Large intestine (tissue), 3 donors: Measurements from ENCODE around the gene MRAP. TPM values are rescaled to one million over a fixed set of nuclear protein-coding genes. Genes with fewer than 3 reads are reported as not detected.
"Not testable (repeated sequence)": the region's sequence is repeated elsewhere in the genome, so short reads cannot be mapped to it uniquely, and the experiment has no call there.

Experiments
- DNase-seq, 2 donors: peaks; one replicate each; pipeline versions ENCODE4 v3.0.0 to v3.0.0-alpha.2; 2013
- H3K27ac ChIP-seq: one replicate; pipeline ENCODE4 v1.5.1; 2013; ENCODE audit warnings: low read length
- H3K27me3 ChIP-seq: 2 replicates; pipeline ENCODE4 v1.6.1; 2013; ENCODE audit warnings: low read length; ENCODE audit not compliant: control insufficient read depth, insufficient read depth
- H3K36me3 ChIP-seq: 2 replicates; pipeline ENCODE4 v1.6.1; 2013; ENCODE audit warnings: low read length; ENCODE audit not compliant: control insufficient read depth, insufficient read depth
- H3K4me1 ChIP-seq: one replicate; pipeline ENCODE4 v1.6.1; 2013; ENCODE audit warnings: low read length; ENCODE audit not compliant: control insufficient read depth, insufficient read depth
- H3K4me3 ChIP-seq: one replicate; pipeline ENCODE4 v1.5.1; 2013; ENCODE audit warnings: low read length
- H3K9me3 ChIP-seq: one replicate; pipeline ENCODE4 v1.6.1; 2013; ENCODE audit warnings: mild to moderate bottlenecking, low read depth, low read length, moderate library complexity; ENCODE audit not compliant: control insufficient read depth
- WGBS: methylation state at CpG from one replicate; pipeline ENCODE4 v1.1.5; 2013; ENCODE audit warnings: low lambda C conversion rate; ENCODE audit not compliant: insufficient coverage; 5-methylcytosine and 5-hydroxymethylcytosine counted together
- polyA plus RNA-seq: library from polyadenylated mRNA; unstranded; fragments of 120-200 nt; gene quantifications from one replicate; pipeline ENCODE4 v1.2.1, GENCODE V29; 2013

MRAP gene
- polyA plus RNA-seq, 1 donor: 0.72 TPM

DNA sequence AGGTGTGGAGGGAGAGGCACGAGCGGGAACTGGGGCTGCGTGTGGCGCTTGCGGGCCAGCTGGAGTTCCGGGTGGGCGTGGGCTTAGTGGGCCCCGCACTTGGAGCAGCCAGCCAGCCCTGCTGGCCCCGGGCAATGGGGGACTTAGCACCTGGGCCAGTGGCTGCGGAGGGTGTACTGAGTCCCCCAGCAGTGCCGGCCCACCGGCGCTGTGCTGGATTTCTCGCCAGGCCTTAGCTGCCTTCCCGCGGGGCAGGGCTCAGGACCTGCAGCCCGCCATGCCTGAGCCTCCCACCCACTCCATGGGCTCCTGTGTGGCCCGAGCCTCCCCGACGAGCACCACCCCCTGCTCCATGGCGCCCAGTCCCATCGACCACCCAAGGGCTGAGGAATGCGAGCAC, 33.3 kb upstream of the MRAP start:
- H3K27ac ChIP-seq, H3K4me3 ChIP-seq, DNase-seq, H3K9me3 ChIP-seq, H3K4me1 ChIP-seq, H3K27me3 ChIP-seq: not testable (repeated sequence)
- peaks cover 23% of the 10 kb centered on the region for H3K36me3 ChIP-seq
- WGBS: no CpG with 5 or more reads among the region's 23 CpGs

- Histone ChIP-seq H3K4me1 (no peaks in the 10 kb centered on the region), H3K27ac (no peak overlapping the region), H3K27me3 (no peaks in the 10 kb centered on the region), H3K36me3 (peaks cover 25% of the 10 kb centered on the region), H3K4me3 (no peak overlapping the region), H3K9me3 (no peaks in the 10 kb centered on the region)
- DNase-seq: no peak
- 70% methylated on average over 2 of the region's 4 CpGs for WGBS
Observed at GRCh38 chr21:32270748-32271147, 27.9 kb upstream of the MRAP start.

GRCh38 chr21:32276671-32277070, 22.0 kb upstream of the MRAP start:
- Histone ChIP-seq H3K27ac (no peak overlapping the region), H3K9me3 (no peaks in the 10 kb centered on the region), H3K4me3 (no peak overlapping the region), H3K27me3 (no peaks in the 10 kb centered on the region), H3K36me3 (peaks cover 3% of the 10 kb centered on the region), H3K4me1 (peaks cover 10% of the 10 kb centered on the region)
- WGBS: 100% methylated on average over 1 of the region's 4 CpGs
- no peak for DNase-seq

- H3K4me1 ChIP-seq: peaks cover 10% of the 10 kb centered on the region
- DNase-seq: no peak
- H3K27me3 ChIP-seq: no peaks in the 10 kb centered on the region
- no peaks in the 10 kb centered on the region for H3K9me3 ChIP-seq
- peak overlapping the region; percentile 82 for H3K4me3 ChIP-seq
- H3K27ac ChIP-seq: no peak overlapping the region
- H3K36me3 ChIP-seq: no peaks in the 10 kb centered on the region
- WGBS: 17% methylated on average over 1 of the region's 9 CpGs
Observed at GRCh38 chr21:32278103-32278502, 20.6 kb upstream of the MRAP start.

- H3K4me1 ChIP-seq: peaks cover 10% of the 10 kb centered on the region
- peak; percentile 96 to 97 for DNase-seq
- WGBS: no CpG with 5 or more reads among the region's 69 CpGs
- peak within 1 kb of the TSS; percentile 43 for H3K27ac ChIP-seq
- H3K36me3 ChIP-seq: no peaks in the 10 kb centered on the region
- peak within 1 kb of the TSS; percentile 82 for H3K4me3 ChIP-seq
- no peaks in the 10 kb centered on the region for H3K9me3 ChIP-seq
- no peaks in the 10 kb centered on the region for H3K27me3 ChIP-seq
Observed at GRCh38 chr21:32278518-32279376, 19.9 kb upstream of the MRAP start, which contains the start of gene MIS18A. Gene MIS18A, minus strand, starts transcription at chr21:32279049. Its CDS starts 35 bp downstream, at chr21:32279014.

- no peaks in the 10 kb centered on the region for H3K9me3 ChIP-seq
- no peaks in the 10 kb centered on the region for H3K36me3 ChIP-seq
- peaks cover 10% of the 10 kb centered on the region for H3K4me1 ChIP-seq
- no peak for DNase-seq
- no peaks in the 10 kb centered on the region for H3K27me3 ChIP-seq
- H3K27ac ChIP-seq: peak overlapping the region; percentile 20
- peak overlapping the region; percentile 82 for H3K4me3 ChIP-seq
- no CpG with 5 or more reads among the region's 10 CpGs for WGBS
Observed at GRCh38 chr21:32279377-32279680, 19.3 kb upstream of the MRAP start.

GRCh38 chr21:32281531-32281930, 17.1 kb upstream of the MRAP start:
- no peak overlapping the region for H3K4me3 ChIP-seq
- no CpG with 5 or more reads among the region's 7 CpGs for WGBS
- DNase-seq: no peak
- H3K36me3 ChIP-seq: no peaks in the 10 kb centered on the region
- H3K27me3 ChIP-seq: no peaks in the 10 kb centered on the region
- H3K27ac ChIP-seq: no peak overlapping the region
- H3K4me1 ChIP-seq: peaks cover 10% of the 10 kb centered on the region
- no peaks in the 10 kb centered on the region for H3K9me3 ChIP-seq

GRCh38 chr21:32282992-32283391, 15.7 kb upstream of the MRAP start:
- H3K9me3 ChIP-seq: no peaks in the 10 kb centered on the region
- H3K4me3 ChIP-seq: no peak overlapping the region
- no peaks in the 10 kb centered on the region for H3K27me3 ChIP-seq
- no peak overlapping the region for H3K27ac ChIP-seq
- no peaks in the 10 kb centered on the region for H3K36me3 ChIP-seq
- WGBS: 89% methylated on average over 1 of the region's 6 CpGs
- DNase-seq: no peak
- H3K4me1 ChIP-seq: peaks cover 10% of the 10 kb centered on the region

GRCh38 chr21:32285476-32285875, 13.2 kb upstream of the MRAP start:
- Histone ChIP-seq H3K4me3 (no peak overlapping the region), H3K36me3 (no peaks in the 10 kb centered on the region), H3K4me1 (no peaks in the 10 kb centered on the region), H3K27ac (no peak overlapping the region), H3K9me3 (no peaks in the 10 kb centered on the region), H3K27me3 (no peaks in the 10 kb centered on the region)
- WGBS: 100% methylated on average over 1 of the region's 4 CpGs
- no peak for DNase-seq

DNA sequence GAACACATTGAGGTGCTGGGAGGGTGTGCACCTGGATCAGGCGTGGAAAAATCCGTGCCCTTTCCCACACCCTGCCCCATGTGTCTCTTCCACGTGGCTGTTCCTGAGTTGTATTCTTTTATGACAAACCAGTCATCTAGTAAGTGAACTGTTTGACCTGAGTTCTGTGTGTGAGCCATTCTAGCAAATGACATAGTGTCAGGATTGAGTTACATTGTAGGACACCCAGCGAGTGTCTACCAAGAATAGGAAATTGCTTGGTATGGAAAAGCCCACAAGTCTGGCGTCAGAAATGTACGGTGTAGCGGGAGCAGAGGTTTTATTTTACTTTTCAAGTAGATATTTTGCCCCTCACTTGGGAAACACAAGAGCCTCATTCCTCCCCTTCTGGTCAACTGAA, 1.2 kb upstream of the MRAP start:
- H3K9me3 ChIP-seq: no peaks in the 10 kb centered on the region
- WGBS: 100% methylated on average over 4 of the region's 7 CpGs

GRCh38 chr21:32298148-32298559, 501 bp upstream of the MRAP start:
- no CpG with 5 or more reads among the region's 6 CpGs for WGBS
- no peaks in the 10 kb centered on the region for H3K4me1 ChIP-seq
- H3K27ac ChIP-seq: no peak overlapping the region
- no peaks in the 10 kb centered on the region for H3K9me3 ChIP-seq
- H3K4me3 ChIP-seq: no peak overlapping the region
- DNase-seq: no peak
- H3K27me3 ChIP-seq: no peaks in the 10 kb centered on the region
- H3K36me3 ChIP-seq: peaks cover 6% of the 10 kb centered on the region

More for the DNA sequence above, 1.2 kb upstream of the MRAP start:
- H3K4me1 ChIP-seq: no peaks in the 10 kb centered on the region
- DNase-seq: no peak
- H3K36me3 ChIP-seq: peaks cover 6% of the 10 kb centered on the region
- no peak overlapping the region for H3K4me3 ChIP-seq
- no peaks in the 10 kb centered on the region for H3K27me3 ChIP-seq
- H3K27ac ChIP-seq: no peak overlapping the region
